Measurements from ENCODE around the gene ULK4. TPM values are rescaled to one million over a fixed set of nuclear protein-coding genes. Genes with fewer than 3 reads are reported as not detected.

ULK4 gene
- total RNA-seq, 1 donor from 2014 or later, result 11.2 TPM

- H3K4me1 ChIP-seq, result no peaks in the 10 kb centered on the region
- H3K27ac ChIP-seq, result no peak overlapping the region
- no peaks in the 10 kb centered on the region for H3K27me3 ChIP-seq
- intact Hi-C loops (cut with DNase I), result no loop called here
- H3K9me3 ChIP-seq, result no peaks in the 10 kb centered on the region
- DNase-seq (no peak), ATAC-seq (no peak)
- H3K36me3 ChIP-seq, result no peaks in the 10 kb centered on the region
- no peak overlapping the region for H3K4me3 ChIP-seq
- TF ChIP-seq CTCF (IDR thresholded peaks at IDR 0.05), result no peak
Observed at GRCh38 chr3:41308119-41308518, 653.8 kb downstream of the ULK4 start.

- H3K4me3 ChIP-seq, result no peak overlapping the region
- H3K27ac ChIP-seq, result no peak overlapping the region
- no peaks in the 10 kb centered on the region for H3K27me3 ChIP-seq
- ATAC-seq (no peak), DNase-seq (no peak)
- no peaks in the 10 kb centered on the region for H3K9me3 ChIP-seq
- H3K36me3 ChIP-seq, result no peaks in the 10 kb centered on the region
- no peak for TF ChIP-seq CTCF (IDR thresholded peaks at IDR 0.05)
- H3K4me1 ChIP-seq, result no peaks in the 10 kb centered on the region
- intact Hi-C loops (cut with DNase I), result no loop called here
Observed at GRCh38 chr3:41307065-41307464, 654.8 kb downstream of the ULK4 start.

DNA sequence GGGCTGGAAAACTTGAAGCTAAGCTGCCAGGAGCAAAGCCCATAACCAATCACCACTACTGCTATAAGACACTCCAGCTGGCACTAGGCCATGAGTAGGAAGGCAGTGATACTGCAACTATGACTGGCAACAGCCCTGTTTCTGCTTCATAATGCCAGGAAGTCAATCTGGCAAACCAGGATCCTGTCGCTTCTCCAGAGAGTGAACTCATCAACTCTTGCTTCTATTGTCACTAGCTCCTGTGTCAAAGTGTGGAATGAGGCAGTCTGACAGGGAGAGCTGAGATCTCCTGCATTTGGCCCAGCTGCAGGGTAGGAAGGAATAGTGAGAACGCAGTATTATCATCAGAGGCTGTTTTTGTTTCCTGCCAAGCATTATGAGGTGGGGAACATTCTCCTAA, 657.3 kb downstream of the ULK4 start:
- no peak for DNase-seq
- H3K4me1 ChIP-seq, result no peaks in the 10 kb centered on the region
- no peak overlapping the region for H3K27ac ChIP-seq
- no peaks in the 10 kb centered on the region for H3K36me3 ChIP-seq
- intact Hi-C loops (cut with DNase I), result no loop called here
- TF ChIP-seq CTCF (IDR thresholded peaks at IDR 0.05), result no peak
- no peak for ATAC-seq
- H3K27me3 ChIP-seq, result no peaks in the 10 kb centered on the region
- H3K4me3 ChIP-seq, result no peak overlapping the region
- H3K9me3 ChIP-seq, result no peaks in the 10 kb centered on the region

DNA sequence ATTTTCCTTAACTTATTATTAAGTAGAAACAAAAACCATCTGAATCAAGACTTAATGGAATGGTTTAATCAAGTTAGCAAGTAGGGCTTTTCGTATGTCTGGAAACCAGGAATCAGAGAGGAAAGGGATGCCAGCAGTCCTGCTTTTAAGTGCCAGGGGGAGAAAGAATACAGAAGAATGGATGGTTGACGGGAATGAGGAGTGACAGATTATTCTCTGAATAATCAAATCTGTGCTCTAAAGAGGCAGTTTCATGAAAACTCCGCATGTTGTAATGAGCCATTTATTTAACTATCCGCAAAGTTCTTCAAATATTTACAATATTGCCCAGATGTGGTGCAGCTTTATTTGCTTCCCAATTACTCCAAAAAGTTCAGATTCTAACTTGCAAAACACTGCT, 659.6 kb downstream of the ULK4 start:
- ATAC-seq, result no peak
- TF ChIP-seq CTCF (IDR thresholded peaks at IDR 0.05), result no peak
- H3K27ac ChIP-seq, result no peak overlapping the region
- no peak for DNase-seq
- H3K9me3 ChIP-seq, result no peaks in the 10 kb centered on the region
- H3K36me3 ChIP-seq, result no peaks in the 10 kb centered on the region
- H3K4me3 ChIP-seq, result no peak overlapping the region
- H3K4me1 ChIP-seq, result no peaks in the 10 kb centered on the region
- H3K27me3 ChIP-seq, result no peaks in the 10 kb centered on the region
- intact Hi-C loops (cut with DNase I), result no loop called here

- H3K36me3 ChIP-seq, result no peaks in the 10 kb centered on the region
- no peak for ATAC-seq
- no peaks in the 10 kb centered on the region for H3K4me1 ChIP-seq
- intact Hi-C loops (cut with DNase I), result no loop called here
- TF ChIP-seq CTCF (IDR thresholded peaks at IDR 0.05), result no peak
- no peak overlapping the region for H3K4me3 ChIP-seq
- H3K27me3 ChIP-seq, result no peaks in the 10 kb centered on the region
- H3K27ac ChIP-seq, result no peak overlapping the region
- no peak for DNase-seq
- no peaks in the 10 kb centered on the region for H3K9me3 ChIP-seq
Observed at GRCh38 chr3:41301548-41301947, 660.4 kb downstream of the ULK4 start.

- Histone ChIP-seq H3K4me1 (no peaks in the 10 kb centered on the region), H3K36me3 (no peaks in the 10 kb centered on the region), H3K4me3 (no peak overlapping the region), H3K9me3 (no peaks in the 10 kb centered on the region), H3K27ac (no peak overlapping the region), H3K27me3 (no peaks in the 10 kb centered on the region)
- no peak for TF ChIP-seq CTCF (IDR thresholded peaks at IDR 0.05)
- ATAC-seq (no peak), DNase-seq (no peak)
- intact Hi-C loops (cut with DNase I), result no loop called here
Observed at GRCh38 chr3:41299036-41299435, 662.9 kb downstream of the ULK4 start.
